SU-DHL-6 (cell line): ENCODE data around the gene GRIK4.

ENCODE experiments used
- H2AFZ ChIP-seq: fragments of 200-600 bp; sonication (generic); 2 replicates; pipeline ENCODE4 v1.6.1; 2014; ENCODE audit warnings: low read depth, mild to moderate bottlenecking, moderate library complexity, mixed read lengths, antibody characterized with exemption, low read length; ENCODE audit not compliant: severe bottlenecking
- H3F3A ChIP-seq: fragments of 200-600 bp; shearing (Covaris generic); 2 replicates; pipeline ENCODE4 v1.6.0; 2016; ENCODE audit warnings: antibody characterized with exemption, mild to moderate bottlenecking; ENCODE audit not compliant: insufficient read depth
- H3K27ac ChIP-seq: fragments of 200-600 bp; sonication (generic); 2 replicates; pipeline ENCODE4 v1.5.1; 2016; ENCODE audit warnings: low read depth, mild to moderate bottlenecking, low read length, moderate library complexity, mixed read lengths
- H3K27me3 ChIP-seq: fragments of 200-600 bp; sonication (generic), shearing (Covaris generic); 2 replicates; pipeline ENCODE4 v1.6.0; 2014; ENCODE audit warnings: mild to moderate bottlenecking, low read length
- H3K36me3 ChIP-seq: fragments of 200-600 bp; sonication (generic); 2 replicates; pipeline ENCODE4 v1.6.1; 2014; ENCODE audit warnings: mild to moderate bottlenecking, low read length, mixed read lengths
- H3K4me2 ChIP-seq: fragments of 300-600, 200-600 bp; shearing (Covaris generic), sonication (generic); 2 replicates; pipeline ENCODE4 v1.6.0; 2014; ENCODE audit warnings: low read length, low read depth, mild to moderate bottlenecking; ENCODE audit not compliant: poor library complexity, severe bottlenecking
- H3K4me3 ChIP-seq: fragments of 200-600 bp; sonication (generic); 2 replicates; pipeline ENCODE4 v1.5.1; 2014; ENCODE audit warnings: antibody characterized with exemption, low read length, mild to moderate bottlenecking, mixed read lengths; ENCODE audit not compliant: insufficient read depth, poor library complexity, severe bottlenecking
- H3K79me2 ChIP-seq: fragments of 200-600 bp; sonication (generic); 2 replicates; pipeline ENCODE4 v1.6.1; 2014; ENCODE audit warnings: mild to moderate bottlenecking, low read length, moderate library complexity; ENCODE audit not compliant: insufficient read depth
- H3K9ac ChIP-seq: fragments of 200-600 bp; sonication (generic); 2 replicates; pipeline ENCODE4 v1.7.0; 2014; ENCODE audit warnings: mild to moderate bottlenecking, low read length
- H3K9me2 ChIP-seq: fragments of 200-600 bp; sonication (generic); replicated peaks from 2 replicates; pipeline ENCODE4 v1.6.1; 2014; ENCODE audit warnings: low read length; ENCODE audit not compliant: insufficient read depth
- H3K9me3 ChIP-seq: fragments of 200-600 bp; sonication (generic); 2 replicates; pipeline ENCODE4 v1.6.1; 2014; ENCODE audit warnings: low read length, mixed read lengths; ENCODE audit not compliant: insufficient read depth
- H4K20me1 ChIP-seq: fragments of 200-600 bp; sonication (generic); 2 replicates; pipeline ENCODE4 v1.6.1; 2014; ENCODE audit warnings: low read depth, mild to moderate bottlenecking, antibody characterized with exemption, low read length, moderate library complexity, mixed read lengths
- CTCF ChIP-seq: fragments of 200-600 bp; sonication (generic); IDR thresholded peaks from one replicate; pipeline ENCODE4 v1.5.1; 2017; ENCODE audit warnings: antibody characterized with exemption, mild to moderate bottlenecking, low read length, moderate library complexity; ENCODE audit not compliant: insufficient read depth, poor library complexity, severe bottlenecking
- EZH2phosphoT487 ChIP-seq: fragments of 200-600 bp; sonication (generic), shearing (Covaris generic); conservative IDR thresholded peaks from 2 replicates; pipeline ENCODE4 v1.6.1; 2018; ENCODE audit warnings: mild to moderate bottlenecking, antibody characterized with exemption, low read length, moderate library complexity, mixed read lengths

The GRIK4 gene

GRCh38 chr11:120841074-120841473, 329.5 kb downstream of the GRIK4 start:
- Histone ChIP-seq H3K27ac (no peak overlapping the region), H3K9me2 (no peaks in the 10 kb centered on the region), H3F3A (no peaks in the 10 kb centered on the region), H3K79me2 (no peaks in the 10 kb centered on the region), H2AFZ (no peak overlapping the region), H3K9me3 (no peaks in the 10 kb centered on the region), H3K36me3 (no peaks in the 10 kb centered on the region), H3K4me3 (no peak overlapping the region), H3K4me2 (no peak overlapping the region), H3K27me3 (no peaks in the 10 kb centered on the region), H3K9ac (no peak overlapping the region), H4K20me1 (no peaks in the 10 kb centered on the region)
- TF ChIP-seq EZH2phosphoT487 = no peak
- TF ChIP-seq CTCF = no peak

- Histone ChIP-seq H3K4me2 (no peak overlapping the region), H3K27me3 (no peaks in the 10 kb centered on the region), H3K79me2 (no peaks in the 10 kb centered on the region), H3K9ac (no peak overlapping the region), H3K4me3 (no peak overlapping the region), H3F3A (no peaks in the 10 kb centered on the region), H3K9me2 (no peaks in the 10 kb centered on the region), H2AFZ (no peak overlapping the region), H3K9me3 (no peaks in the 10 kb centered on the region), H3K36me3 (no peaks in the 10 kb centered on the region), H4K20me1 (no peaks in the 10 kb centered on the region), H3K27ac (no peak overlapping the region)
- TF ChIP-seq CTCF (no peak), EZH2phosphoT487 (no peak)
Measured at GRCh38 chr11:120842195-120842594, 330.6 kb downstream of the GRIK4 start.

GRCh38 chr11:120853435-120853834, 341.9 kb downstream of the GRIK4 start:
- Histone ChIP-seq H3K27ac (no peak overlapping the region), H3K4me3 (no peak overlapping the region), H3K79me2 (no peaks in the 10 kb centered on the region), H3K9me2 (no peaks in the 10 kb centered on the region), H3K36me3 (no peaks in the 10 kb centered on the region), H3K4me2 (no peak overlapping the region), H3F3A (no peaks in the 10 kb centered on the region), H3K9ac (no peak overlapping the region), H3K27me3 (no peaks in the 10 kb centered on the region), H2AFZ (no peak overlapping the region), H3K9me3 (no peaks in the 10 kb centered on the region), H4K20me1 (no peaks in the 10 kb centered on the region)
- no peak for TF ChIP-seq CTCF
- no peak for TF ChIP-seq EZH2phosphoT487

GRCh38 chr11:120854988-120855387, 343.4 kb downstream of the GRIK4 start:
- Histone ChIP-seq H3K9me3 (no peaks in the 10 kb centered on the region), H3K4me3 (no peak overlapping the region), H2AFZ (no peak overlapping the region), H4K20me1 (no peaks in the 10 kb centered on the region), H3K27me3 (no peaks in the 10 kb centered on the region), H3F3A (no peaks in the 10 kb centered on the region), H3K9me2 (no peaks in the 10 kb centered on the region), H3K27ac (no peak overlapping the region), H3K9ac (no peak overlapping the region), H3K36me3 (no peaks in the 10 kb centered on the region), H3K79me2 (no peaks in the 10 kb centered on the region), H3K4me2 (no peak overlapping the region)
- no peak for TF ChIP-seq EZH2phosphoT487
- no peak for TF ChIP-seq CTCF
